K562 (cell line): Measurements from ENCODE around the gene PTK6. TPM values are rescaled to one million over a fixed set of nuclear protein-coding genes. Genes with fewer than 3 reads are reported as not detected.

Experiments used
- ATF1 ChIP-seq, 2 experiments: fragments of 450-650 bp in 1 of 2; IDR thresholded peaks; 2 replicates each; pipeline ENCODE4 v1.6.1; 2016; ENCODE audit warnings: missing compliant biosample characterization in 1 of 2, missing genetic modification characterization in 1 of 2
- BCOR ChIP-seq: fragments of 450-650 bp; IDR thresholded peaks from 2 replicates; pipeline ENCODE4 v1.6.1; 2016
- C11orf30 ChIP-seq: fragments of 450-650 bp; IDR thresholded peaks from 2 replicates; pipeline ENCODE4 v1.6.1; 2016; ENCODE audit warnings: low read depth, mild to moderate bottlenecking
- GTF2F1 ChIP-seq: IDR thresholded peaks from 2 replicates; pipeline ENCODE4 v1.6.1; 2011; ENCODE audit warnings: low read depth, low read length, improper control_type of control experiment
- KDM1A ChIP-seq, 2 experiments: fragments of 450-650 bp; IDR thresholded peaks; 2 replicates each; pipeline ENCODE4 v1.6.1; 2016; ENCODE audit warnings: mild to moderate bottlenecking in 2 of 2
- MEIS2 ChIP-seq: fragments of 450-650 bp; IDR thresholded peaks from 2 replicates; pipeline ENCODE4 v1.6.1; 2014; ENCODE audit warnings: mild to moderate bottlenecking; ENCODE audit not compliant: partially characterized antibody
- MIER1 ChIP-seq: fragments of 450-650 bp; IDR thresholded peaks from 2 replicates; pipeline ENCODE4 v1.6.1; 2016; ENCODE audit warnings: antibody characterized with exemption, mild to moderate bottlenecking, low read depth
- ZBTB8A ChIP-seq: fragments of 450-650 bp; IDR thresholded peaks from 2 replicates; pipeline ENCODE4 v1.6.1; 2018; ENCODE audit warnings: mild to moderate bottlenecking, moderate library complexity; ENCODE audit not compliant: partially characterized antibody
- ZNF316 ChIP-seq: fragments of 450-650 bp; IDR thresholded peaks from 2 replicates; pipeline ENCODE4 v1.6.1; 2016
- ZNF76 ChIP-seq: fragments of 250-450 bp; sonication (Bioruptor Pico); IDR thresholded peaks from 2 replicates; pipeline ENCODE4 v1.4.0; 2020; ENCODE audit warnings: mild to moderate bottlenecking, moderate library complexity, borderline replicate concordance
- polyA plus RNA-seq, 8 experiments: library from polyadenylated mRNA; depleted of rRNA in 4 of 8; stranded (reverse) in 5 of 8; unstranded in 3 of 8; fragments of >200 nt; fragmentation: Nextera tagmentation in 2 of 8; fragmentation: Illumina TruSeq in 1 of 8; extraction: Ambion mirVana in 2 of 8; extraction: Trizol in 1 of 8; gene quantifications; 2 replicates each; pipeline versions ENCODE4 v1.2.1 to v1.2.3, GENCODE V29; 2011 to 2014; ENCODE audit warnings: inconsistent platforms in 1 of 8, missing spikeins in 1 of 8
- total RNA-seq, 7 experiments: library from RNA; depleted of rRNA in 6 of 7; stranded (reverse); fragments of >200 nt in 6 of 7; fragmentation: Illumina TruSeq in 2 of 7; extraction: Trizol in 2 of 7; gene quantifications; 2 replicates each; pipeline versions ENCODE4 v1.2.1 to v1.2.3, GENCODE V29; 2011 to 2021; ENCODE audit warnings: low replicate concordance in 1 of 7
- TF ChIP-seq, protein P1 (sequence below): fragments of 250-450 bp; sonication (Bioruptor Pico); IDR thresholded peaks from 2 replicates; pipeline ENCODE4 v1.5.0; 2021; ENCODE audit warnings: mild to moderate bottlenecking, moderate library complexity
- TF ChIP-seq, protein P2 (sequence below), 2 experiments: fragments of 450-650 bp in 1 of 2; sonication (generic) in 1 of 2; formaldehyde crosslinking in 1 of 2; IDR thresholded peaks in 1 of 2; conservative IDR thresholded peaks in 1 of 2; 2 replicates each; pipeline versions ENCODE4 v1.6.1 to v1.8.1; 2016 to 2023; ENCODE audit warnings: mild to moderate bottlenecking in 2 of 2, moderate library complexity in 2 of 2, inconsistent platforms in 1 of 2, missing genetic modification reagents in 1 of 2
- TF ChIP-seq, protein P3 (sequence below): fragments of 450-650 bp; IDR thresholded peaks from 2 replicates; pipeline ENCODE4 v1.6.1; 2017; ENCODE audit warnings: antibody characterized with exemption, mild to moderate bottlenecking
- TF ChIP-seq, protein P4 (sequence below): fragments of 450-650 bp; IDR thresholded peaks from 2 replicates; pipeline ENCODE4 v1.6.1; 2016
- TF ChIP-seq, protein P5 (sequence below): fragments of 200-800 bp; sonication (Bioruptor generic); IDR thresholded peaks from 2 replicates; pipeline ENCODE4 v1.6.1; 2017; ENCODE audit warnings: missing genetic modification characterization, missing compliant biosample characterization

Gene PTK6
- total and polyA plus RNA-seq, 9 of the 15 experiments (the other 6 are each of a cell fraction or from before 2014, with no cell fraction given) = 0.07 TPM; not detected in 8

DNA sequence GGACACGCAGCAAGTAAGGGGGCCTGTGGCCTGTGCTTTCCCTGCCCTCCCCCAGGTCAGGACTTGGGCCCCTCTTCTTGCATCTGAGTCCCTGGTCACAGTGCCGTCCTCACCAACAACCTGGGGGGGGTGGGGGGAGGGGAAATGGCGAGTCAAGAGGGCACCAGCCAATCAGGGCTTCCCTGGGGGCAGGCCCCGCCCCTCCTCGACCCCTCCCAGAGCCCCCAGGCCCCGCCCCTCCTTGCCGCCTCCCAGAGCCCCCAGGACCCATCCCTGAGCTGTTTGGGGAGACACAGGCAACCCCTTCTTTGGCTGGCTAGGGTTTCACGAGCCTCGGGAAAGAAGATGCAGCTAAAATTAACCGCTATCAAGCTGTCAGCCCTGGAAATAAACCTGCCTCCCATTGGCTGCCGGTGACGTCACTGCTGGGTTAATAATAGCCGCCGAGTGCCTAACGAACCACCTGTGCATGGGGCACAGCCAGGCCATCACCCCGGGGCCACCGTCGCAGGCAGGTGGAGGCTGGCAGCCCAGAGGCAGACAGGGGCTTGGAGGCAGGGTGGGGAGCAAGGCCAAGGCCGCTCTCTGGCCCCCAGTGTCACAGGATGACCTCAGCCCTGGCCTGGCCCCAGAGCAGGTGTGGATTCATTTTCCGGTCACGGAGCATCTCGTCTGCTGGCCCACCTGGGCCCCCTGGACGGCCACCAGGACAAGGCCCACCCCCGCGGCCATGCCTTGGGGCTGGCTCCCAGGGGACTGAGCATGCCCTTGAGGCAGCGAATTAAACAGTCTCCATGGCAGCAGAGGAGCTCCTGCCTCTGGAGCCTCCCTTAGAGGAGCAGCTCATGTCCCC lies 35.1 kb downstream of the PTK6 start (continued):
- TF ChIP-seq, protein P1, sequence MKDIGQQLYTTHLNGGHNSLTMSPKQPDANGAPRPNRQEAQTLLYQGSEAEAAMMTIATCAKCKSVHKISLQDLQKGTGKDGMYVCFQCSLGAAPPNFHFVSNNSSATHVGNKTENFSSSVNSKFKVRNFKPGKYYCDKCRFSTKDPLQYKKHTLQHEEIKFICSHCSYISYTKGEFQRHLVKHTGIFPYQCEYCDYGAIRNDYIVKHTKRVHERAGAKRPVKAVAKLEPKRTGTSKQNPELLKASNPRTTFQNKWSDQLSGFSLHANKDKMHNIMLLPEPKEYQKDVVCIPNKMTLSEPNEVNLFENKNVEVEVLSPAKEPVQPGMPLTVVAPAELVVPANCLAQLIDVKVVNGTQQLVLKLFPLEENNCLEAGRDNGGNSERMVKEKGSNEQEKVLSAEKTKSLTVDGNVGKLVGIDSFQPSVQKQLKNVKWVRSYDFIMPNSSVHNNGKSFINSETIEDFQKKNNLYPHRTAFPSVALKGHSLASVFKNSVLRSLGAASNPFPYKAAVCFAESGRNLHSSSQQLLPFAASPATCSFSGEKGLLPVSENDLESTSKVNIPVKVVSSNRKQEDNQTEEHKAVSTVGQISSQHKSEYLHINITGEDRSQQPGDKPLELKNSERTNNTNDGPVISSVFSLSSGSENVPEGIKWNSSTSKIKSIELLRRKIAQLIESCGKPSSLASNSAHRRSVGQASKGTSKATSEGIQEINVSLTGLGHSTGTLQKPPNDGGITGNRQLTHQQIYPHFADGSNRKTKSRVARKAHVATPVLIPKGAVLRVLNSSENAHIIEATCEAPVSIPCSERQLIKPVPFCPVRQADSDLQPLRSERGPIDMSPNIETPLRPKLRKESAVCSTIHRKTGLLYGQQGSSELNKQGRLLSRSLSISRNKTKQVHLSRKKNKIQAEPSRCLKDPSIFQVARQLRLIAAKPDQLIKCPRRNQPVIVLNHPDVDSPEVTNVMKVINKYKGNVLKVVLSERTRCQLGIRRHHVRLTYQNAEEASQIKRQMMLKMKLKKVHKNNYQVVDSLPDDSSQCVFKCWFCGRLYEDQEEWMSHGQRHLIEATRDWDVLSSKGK (CRISPR knock-in tag) = no peak
- TF ChIP-seq, protein P2, sequence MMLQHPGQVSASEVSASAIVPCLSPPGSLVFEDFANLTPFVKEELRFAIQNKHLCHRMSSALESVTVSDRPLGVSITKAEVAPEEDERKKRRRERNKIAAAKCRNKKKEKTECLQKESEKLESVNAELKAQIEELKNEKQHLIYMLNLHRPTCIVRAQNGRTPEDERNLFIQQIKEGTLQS (IDR thresholded peaks at IDR 0.05) = peak; percentile 92
- TF ChIP-seq, protein P2 (CRISPR knock-in tag; conservative IDR thresholded peaks at IDR 0.05) = no peak
- TF ChIP-seq ZNF316 (no peak), C11orf30 (no peak), ZBTB8A (no peak), BCOR (0 out of 2 replicates have a peak, but pooled peaks have one; percentile 74), MEIS2 (no peak), MIER1 (no peak), KDM1A (IDR thresholded peaks at IDR 0.05) (peak in 1 of 2 experiments; percentile 63; a peak in 1 of 4 replicates), ATF1 (CRISPR knock-in tag; IDR thresholded peaks at IDR 0.05) (no peak), ATF1 (tag; IDR thresholded peaks at IDR 0.05) (peak; percentile 69), GTF2F1 (no peak), ZNF76 (no peak)
- TF ChIP-seq, protein P3, sequence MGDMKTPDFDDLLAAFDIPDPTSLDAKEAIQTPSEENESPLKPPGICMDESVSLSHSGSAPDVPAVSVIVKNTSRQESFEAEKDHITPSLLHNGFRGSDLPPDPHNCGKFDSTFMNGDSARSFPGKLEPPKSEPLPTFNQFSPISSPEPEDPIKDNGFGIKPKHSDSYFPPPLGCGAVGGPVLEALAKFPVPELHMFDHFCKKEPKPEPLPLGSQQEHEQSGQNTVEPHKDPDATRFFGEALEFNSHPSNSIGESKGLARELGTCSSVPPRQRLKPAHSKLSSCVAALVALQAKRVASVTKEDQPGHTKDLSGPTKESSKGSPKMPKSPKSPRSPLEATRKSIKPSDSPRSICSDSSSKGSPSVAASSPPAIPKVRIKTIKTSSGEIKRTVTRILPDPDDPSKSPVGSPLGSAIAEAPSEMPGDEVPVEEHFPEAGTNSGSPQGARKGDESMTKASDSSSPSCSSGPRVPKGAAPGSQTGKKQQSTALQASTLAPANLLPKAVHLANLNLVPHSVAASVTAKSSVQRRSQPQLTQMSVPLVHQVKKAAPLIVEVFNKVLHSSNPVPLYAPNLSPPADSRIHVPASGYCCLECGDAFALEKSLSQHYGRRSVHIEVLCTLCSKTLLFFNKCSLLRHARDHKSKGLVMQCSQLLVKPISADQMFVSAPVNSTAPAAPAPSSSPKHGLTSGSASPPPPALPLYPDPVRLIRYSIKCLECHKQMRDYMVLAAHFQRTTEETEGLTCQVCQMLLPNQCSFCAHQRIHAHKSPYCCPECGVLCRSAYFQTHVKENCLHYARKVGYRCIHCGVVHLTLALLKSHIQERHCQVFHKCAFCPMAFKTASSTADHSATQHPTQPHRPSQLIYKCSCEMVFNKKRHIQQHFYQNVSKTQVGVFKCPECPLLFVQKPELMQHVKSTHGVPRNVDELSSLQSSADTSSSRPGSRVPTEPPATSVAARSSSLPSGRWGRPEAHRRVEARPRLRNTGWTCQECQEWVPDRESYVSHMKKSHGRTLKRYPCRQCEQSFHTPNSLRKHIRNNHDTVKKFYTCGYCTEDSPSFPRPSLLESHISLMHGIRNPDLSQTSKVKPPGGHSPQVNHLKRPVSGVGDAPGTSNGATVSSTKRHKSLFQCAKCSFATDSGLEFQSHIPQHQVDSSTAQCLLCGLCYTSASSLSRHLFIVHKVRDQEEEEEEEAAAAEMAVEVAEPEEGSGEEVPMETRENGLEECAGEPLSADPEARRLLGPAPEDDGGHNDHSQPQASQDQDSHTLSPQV = no peak
- TF ChIP-seq, protein P4, sequence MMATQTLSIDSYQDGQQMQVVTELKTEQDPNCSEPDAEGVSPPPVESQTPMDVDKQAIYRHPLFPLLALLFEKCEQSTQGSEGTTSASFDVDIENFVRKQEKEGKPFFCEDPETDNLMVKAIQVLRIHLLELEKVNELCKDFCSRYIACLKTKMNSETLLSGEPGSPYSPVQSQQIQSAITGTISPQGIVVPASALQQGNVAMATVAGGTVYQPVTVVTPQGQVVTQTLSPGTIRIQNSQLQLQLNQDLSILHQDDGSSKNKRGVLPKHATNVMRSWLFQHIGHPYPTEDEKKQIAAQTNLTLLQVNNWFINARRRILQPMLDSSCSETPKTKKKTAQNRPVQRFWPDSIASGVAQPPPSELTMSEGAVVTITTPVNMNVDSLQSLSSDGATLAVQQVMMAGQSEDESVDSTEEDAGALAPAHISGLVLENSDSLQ = peak; percentile 35; the same call in 1 of the 2 replicates
- TF ChIP-seq, protein P5, sequence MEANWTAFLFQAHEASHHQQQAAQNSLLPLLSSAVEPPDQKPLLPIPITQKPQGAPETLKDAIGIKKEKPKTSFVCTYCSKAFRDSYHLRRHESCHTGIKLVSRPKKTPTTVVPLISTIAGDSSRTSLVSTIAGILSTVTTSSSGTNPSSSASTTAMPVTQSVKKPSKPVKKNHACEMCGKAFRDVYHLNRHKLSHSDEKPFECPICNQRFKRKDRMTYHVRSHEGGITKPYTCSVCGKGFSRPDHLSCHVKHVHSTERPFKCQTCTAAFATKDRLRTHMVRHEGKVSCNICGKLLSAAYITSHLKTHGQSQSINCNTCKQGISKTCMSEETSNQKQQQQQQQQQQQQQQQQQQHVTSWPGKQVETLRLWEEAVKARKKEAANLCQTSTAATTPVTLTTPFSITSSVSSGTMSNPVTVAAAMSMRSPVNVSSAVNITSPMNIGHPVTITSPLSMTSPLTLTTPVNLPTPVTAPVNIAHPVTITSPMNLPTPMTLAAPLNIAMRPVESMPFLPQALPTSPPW (CRISPR knock-in tag) = peak; percentile 47
